Measurements from ENCODE around the gene CYSRT1.

DNA sequence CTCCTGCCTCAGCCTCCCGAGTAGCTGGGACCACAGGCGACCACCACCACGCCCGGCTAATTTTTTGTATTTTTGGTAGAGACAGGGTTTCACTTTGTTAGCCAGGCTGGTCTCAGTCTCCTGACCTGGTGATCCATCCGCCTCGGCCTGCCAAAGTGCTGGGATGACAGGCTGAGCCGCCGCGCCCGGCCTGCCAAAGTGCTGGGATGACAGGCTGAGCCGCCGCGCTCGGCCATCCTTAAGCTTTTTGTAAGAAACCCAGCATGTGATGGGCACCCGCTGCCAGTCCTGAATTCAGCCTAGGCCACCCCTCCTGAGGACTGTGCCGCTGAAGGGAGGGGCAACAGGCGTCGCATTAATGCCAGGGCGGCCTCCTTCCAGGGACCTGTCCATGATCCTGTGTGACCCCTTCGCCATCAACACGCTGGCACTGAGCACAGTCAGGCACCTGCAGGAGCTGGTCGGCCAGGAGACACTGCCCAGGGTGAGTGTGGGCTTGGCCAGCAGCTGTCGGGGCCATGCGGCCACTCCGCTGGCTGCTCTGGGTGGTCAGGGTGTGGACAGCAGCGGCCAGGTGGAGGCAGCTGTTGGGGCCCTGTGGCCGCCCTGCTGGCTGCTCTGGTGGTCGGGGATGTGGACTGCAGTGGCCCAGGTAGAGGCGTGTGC, 40.7 kb downstream of the CYSRT1 start:
- TF ChIP-seq POLR2AphosphoS5 (IDR thresholded peaks at IDR 0.05) = no peak
- TF ChIP-seq, protein P1, sequence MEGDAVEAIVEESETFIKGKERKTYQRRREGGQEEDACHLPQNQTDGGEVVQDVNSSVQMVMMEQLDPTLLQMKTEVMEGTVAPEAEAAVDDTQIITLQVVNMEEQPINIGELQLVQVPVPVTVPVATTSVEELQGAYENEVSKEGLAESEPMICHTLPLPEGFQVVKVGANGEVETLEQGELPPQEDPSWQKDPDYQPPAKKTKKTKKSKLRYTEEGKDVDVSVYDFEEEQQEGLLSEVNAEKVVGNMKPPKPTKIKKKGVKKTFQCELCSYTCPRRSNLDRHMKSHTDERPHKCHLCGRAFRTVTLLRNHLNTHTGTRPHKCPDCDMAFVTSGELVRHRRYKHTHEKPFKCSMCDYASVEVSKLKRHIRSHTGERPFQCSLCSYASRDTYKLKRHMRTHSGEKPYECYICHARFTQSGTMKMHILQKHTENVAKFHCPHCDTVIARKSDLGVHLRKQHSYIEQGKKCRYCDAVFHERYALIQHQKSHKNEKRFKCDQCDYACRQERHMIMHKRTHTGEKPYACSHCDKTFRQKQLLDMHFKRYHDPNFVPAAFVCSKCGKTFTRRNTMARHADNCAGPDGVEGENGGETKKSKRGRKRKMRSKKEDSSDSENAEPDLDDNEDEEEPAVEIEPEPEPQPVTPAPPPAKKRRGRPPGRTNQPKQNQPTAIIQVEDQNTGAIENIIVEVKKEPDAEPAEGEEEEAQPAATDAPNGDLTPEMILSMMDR (IDR thresholded peaks at IDR 0.05) = no peak
